ENCODE data around the gene GABRA6. TPM values are rescaled to one million over a fixed set of nuclear protein-coding genes. Genes with fewer than 3 reads are reported as not detected.

Gene GABRA6
- total RNA-seq, 1 experiment from 2014 or later, result 0.14 TPM

Other genes starting within 250 kb of the GABRA6 start
- gene GABRB2, start 139.0 kb upstream of the GABRA6 start, total RNA-seq (2014; rRNA removed; shearing (Covaris generic)), result 0.64 and 0.81 TPM in 2 replicates
- 0.62 and 2.4 TPM in 2 replicates for gene GABRA1, start 162.4 kb downstream of the GABRA6 start, total RNA-seq (2014; rRNA removed; shearing (Covaris generic))